Measurements from ENCODE around the gene UCP2.

UCP2 gene

DNA sequence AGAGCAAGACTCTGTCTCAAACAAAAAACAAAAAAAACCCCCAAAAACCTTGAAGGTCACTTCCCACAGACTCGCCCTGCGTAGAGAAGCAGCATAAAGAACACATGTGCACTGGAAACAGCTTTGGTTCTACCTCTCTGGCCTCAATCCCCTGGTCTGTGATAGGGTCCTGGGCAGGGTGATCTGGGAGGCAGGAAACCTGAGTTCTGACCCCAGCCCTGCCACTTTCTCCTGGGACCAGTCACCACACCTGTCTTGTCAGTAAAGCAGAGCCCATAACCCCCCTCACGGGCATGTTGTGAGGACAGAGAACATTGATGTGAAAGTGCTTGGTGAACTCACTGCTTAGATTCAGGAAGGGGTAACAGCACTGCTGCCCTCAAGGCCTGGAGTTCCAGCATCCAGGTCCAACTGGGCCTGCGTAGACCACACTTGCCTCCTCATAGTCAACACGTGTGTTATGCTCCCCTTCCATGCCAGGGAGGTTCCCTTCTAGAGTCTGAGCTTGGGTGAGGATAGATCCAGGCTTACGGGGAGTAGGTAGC lies 11.4 kb downstream of the UCP2 start:
- DNase-seq (ENCODE audit: low spot score) = peak; percentile 31

- DNase-seq (ENCODE audit: low spot score) = peak; percentile 26
Observed at GRCh38 chr11:73969991-73970800, 12.4 kb downstream of the UCP2 start.

GRCh38 chr11:73969091-73969490 lies 13.6 kb downstream of the UCP2 start:
- DNase-seq (ENCODE audit: low spot score) = no peak

- DNase-seq (ENCODE audit: low spot score) = peak; percentile 15
Observed at GRCh38 chr11:73968356-73968966, 14.2 kb downstream of the UCP2 start.

GRCh38 chr11:73965764-73966121 lies 16.9 kb downstream of the UCP2 start:
- DNase-seq (ENCODE audit: low spot score) = peak; percentile 15

DNA sequence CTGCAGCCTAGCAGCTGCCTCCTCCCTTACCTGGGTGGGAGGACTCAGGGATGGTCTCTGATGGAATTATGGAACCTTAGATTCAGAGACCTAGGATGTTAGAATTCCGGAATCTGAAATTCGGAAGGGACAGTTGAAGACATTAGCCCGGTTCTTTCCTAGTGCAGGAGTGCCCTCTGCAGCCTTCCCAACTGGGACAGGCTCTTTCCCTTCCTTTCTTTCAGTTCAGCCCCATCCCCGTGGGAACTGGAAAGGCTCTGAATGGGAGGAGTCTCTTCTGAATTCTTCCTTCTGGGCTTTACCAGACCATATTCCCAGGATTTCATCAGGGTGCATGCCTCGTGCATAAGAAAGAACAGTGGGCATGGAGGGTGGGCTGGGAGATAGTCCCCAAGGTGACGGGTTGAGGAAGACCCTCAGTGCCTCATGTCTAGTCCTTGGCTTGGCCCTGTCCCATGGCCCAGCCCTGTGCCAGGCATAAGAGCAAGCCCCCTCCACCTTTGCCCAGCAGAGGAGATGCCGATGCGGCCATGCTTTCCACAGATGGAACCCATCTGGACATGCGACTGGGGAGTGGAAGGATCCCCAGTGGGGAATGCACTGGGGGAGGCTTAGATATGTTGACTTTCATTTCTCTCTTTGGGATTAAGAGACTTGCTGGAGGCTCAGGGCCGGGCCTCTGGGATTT lies 17.4 kb downstream of the UCP2 start:
- DNase-seq (ENCODE audit: low spot score) = peak; percentile 11

DNA sequence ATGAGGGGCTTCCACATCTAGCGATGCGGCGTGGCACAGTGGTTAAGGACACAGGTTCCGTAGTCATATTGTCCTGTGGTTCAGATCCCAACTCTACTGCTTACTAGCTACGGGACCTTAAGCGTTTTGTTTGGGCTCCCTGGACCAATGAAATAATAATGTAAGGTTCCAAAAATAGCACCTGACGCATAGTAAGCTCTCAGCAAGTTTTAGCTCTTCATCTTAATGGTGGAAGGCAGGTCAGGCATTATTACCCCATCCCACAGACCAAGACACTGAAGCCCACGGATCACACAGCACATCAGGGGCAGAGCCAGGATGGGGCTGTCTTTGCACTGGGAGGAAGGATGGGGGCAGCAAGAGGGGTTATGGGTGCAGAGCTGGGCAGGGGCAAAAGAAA lies 18.8 kb downstream of the UCP2 start:
- DNase-seq (ENCODE audit: low spot score) = peak; percentile 17

DNA sequence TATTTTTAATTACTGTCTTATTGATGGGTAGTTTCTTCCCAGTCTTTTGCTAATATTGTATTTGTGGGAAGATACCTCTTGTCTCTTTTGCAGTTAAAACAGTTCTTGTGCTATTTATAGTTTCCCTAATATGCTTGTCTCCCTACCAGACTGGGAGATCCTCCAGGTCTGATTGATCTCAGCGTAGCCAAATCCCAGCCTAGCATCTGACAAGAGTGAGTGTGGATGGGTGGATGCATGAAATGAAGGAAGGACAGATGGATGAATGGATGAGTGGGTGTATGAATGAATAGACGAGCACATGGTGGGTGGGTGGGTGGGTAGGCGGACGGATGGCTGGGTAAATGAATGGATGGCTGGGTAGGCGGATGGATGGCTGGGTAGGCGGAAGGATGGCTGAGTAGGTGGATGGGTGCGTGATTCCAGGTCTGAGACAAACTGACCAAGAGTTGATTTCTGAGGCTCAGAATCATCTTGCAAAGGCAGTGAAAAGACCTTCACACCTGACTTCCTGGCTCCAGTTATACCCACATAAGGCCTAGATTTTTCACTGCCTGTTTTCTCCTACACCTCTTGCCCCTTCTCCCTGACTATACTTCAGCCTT lies 20.4 kb downstream of the UCP2 start:
- no peak for DNase-seq (ENCODE audit: low spot score)

DNA sequence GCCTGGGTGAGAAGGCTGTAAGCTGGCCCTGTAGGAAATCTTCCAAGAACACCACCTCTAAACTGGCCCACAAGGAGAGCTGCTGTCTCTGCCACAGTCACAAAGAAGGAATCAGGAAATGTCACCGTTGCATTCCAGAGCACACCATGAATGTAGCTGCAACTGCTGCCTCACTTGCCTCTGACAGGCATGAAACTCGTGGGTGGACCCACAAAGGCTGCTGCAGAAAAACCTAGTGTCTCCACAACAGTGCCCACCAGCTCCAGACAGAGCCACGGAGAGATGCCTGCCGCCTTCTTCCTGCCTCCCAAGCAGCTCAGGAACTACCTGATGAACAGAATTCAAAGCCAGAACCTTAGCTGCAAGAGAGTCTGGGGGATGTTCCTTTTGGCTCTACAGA lies 21.3 kb downstream of the UCP2 start:
- DNase-seq (ENCODE audit: low spot score) = no peak

GRCh38 chr11:73958521-73959141 lies 24.0 kb downstream of the UCP2 start:
- no peak for DNase-seq (ENCODE audit: low spot score)

DNA sequence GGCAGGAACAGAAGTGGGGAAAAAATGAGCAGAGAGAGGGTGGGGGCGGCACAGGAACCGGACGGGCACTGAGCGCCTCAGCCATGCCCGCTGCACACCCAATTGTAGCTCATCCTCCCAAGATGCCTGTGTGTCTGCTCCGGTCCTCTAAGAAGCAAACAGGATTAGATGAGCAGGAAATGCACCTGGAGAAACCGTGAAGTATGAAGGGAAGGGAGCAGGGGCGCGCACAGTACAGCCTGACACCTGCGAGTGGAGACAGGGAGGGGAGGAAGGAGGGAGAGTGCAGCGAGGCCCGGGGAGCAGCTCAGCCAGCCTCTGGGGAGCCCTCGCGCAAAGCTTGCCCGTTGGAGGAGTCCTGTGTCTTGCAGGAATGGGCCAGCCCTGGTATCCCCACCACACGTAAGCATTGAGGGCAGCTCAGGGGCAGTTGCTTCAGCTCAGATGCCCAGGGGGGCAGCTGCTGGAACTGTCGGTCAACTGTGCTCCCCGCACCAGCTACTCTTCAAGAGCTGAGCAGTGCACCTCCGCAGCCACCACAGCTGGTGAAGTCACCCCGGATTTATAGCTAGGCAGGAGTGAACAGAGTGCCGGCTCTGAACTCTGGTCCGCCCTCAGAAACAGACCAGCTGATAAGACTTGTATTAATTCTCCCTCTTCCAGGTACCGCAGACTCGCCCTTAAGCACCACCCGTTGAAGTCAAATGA lies 24.8 kb downstream of the UCP2 start:
- no peak for DNase-seq (ENCODE audit: low spot score)

DNA sequence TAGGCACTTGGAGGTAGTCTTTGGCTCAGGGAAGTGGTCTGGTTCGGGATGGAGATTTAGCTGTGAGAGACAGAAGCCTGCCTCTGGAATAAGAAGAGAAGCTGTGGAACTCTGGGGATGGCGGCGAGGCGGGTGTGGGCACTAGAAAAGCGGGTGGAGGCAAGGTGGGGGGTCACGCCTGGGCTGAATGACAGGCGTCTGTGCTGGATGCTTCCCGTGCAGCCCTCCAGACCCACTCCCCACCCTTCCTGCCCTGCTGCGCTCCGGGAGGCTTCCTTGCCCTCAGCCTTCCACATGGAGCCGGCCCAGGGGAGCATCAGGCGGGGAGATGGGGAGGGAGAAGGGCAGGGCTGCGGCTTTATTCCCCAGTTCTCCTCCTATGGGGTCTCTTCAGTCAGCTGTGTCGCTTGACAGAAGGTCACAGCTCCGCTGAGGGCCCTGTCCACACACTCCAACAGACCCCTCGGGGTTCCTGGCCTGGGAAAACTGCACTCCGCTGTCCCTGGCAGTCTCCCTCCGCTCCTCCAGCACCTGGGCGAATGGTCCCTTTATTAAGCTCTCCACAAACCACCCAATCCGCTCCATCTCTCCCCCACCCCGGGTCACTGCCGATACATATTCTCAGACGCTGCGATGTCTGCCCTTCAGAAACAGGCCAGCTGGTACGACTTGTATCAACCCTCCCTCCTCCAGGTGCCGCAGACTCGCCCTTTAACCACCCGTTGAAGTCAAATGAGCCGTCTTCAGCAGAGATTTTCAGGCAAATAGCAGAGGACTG lies 25.6 kb downstream of the UCP2 start:
- no peak for DNase-seq (ENCODE audit: low spot score)

DNA sequence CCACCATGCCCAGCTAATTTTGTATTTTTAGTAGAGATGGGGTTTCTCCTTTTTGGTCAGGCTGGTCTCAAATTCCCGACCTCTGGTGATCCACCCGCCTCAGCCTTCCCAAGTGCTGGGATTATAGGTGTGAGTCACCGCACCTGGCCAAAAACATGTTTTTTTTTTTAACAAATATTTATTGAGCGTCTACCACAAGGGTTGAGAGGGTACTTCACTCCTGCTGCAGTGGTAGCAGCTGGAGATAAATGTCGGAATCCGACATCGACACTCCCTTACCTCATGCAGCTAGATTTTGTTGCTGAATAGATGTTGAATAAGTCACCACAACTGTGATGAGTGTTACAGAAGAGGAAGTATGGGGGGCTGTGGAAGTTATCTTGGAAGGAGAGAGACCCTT lies 30.8 kb downstream of the UCP2 start:
- no peak for DNase-seq (ENCODE audit: low spot score)

DNA sequence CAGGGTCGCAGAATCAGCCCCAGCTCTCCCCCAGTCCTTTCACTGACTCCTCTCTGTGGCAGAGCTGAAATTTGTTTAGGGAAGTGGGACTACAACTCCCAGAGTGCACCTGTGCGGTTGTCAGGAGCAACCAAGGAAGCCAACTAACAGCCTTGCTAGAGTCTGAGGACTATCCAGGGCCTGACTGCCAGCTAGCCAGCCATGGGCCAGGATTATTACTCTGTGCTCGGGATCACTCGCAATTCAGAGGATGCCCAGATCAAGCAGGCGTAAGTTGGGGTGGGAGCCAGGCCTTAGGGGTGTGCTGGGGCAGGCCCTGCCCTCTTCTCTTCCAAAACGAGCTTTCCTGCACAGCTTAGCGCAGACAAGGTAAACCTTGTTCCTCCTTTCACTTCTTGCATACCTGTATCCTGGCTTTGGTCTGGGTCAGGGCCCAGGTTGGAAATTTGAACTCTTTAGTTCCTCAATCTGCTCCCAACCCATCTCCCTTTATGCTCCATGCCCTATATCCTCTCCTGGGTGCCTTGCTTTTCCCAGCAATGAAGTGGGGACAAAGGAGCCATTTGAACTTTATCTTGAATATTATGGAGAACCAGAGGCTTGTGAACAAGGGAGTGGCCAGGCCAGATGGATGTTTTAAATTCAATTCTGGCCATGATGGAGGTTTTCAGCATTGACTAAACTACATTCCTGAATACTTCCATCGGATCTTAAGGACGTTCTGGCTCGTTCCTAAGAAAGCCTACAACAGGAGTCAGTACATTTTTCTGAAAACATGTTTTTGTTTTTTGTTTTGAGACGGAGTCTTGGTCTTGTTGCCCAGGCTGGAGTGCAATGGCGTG lies 31.6 kb downstream of the UCP2 start, which contains the start of gene DNAJB13:
Gene DNAJB13, plus strand, starts transcription at position 158 of the 842 bp plus-strand sequence. Its CDS starts 44 bp downstream, at position 202.
- peak; percentile 83 for DNase-seq (ENCODE audit: low spot score)

- no peak for DNase-seq (ENCODE audit: low spot score)
Observed at GRCh38 chr11:73949912-73950311, 32.7 kb downstream of the UCP2 start.

DNA sequence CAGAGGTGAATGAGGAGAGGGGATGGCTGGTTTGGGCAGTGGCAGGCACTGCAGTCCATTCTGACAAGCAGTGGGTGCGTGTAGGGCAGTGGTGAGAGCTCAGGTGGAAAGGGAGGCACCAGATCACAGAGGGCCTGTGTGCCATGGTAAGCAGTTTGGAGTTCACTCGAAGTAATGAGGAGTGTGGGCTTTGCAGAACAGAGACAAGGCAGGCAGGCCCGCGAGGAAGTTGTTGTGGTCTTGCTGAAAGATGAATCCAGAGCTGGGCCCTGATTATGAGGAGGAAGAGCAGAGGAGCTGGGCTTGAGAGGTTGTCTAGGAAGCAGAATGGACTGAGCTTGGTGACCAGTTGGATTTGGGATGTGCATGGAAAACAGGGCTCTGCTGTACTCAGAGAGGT lies 33.4 kb downstream of the UCP2 start:
- DNase-seq (ENCODE audit: low spot score) = no peak

GRCh38 chr11:73946798-73947458 lies 35.7 kb downstream of the UCP2 start:
- DNase-seq (ENCODE audit: low spot score) = no peak

GRCh38 chr11:73945396-73945795 lies 37.2 kb downstream of the UCP2 start:
- DNase-seq (ENCODE audit: low spot score) = no peak

GRCh38 chr11:73944901-73945300 lies 37.7 kb downstream of the UCP2 start:
- DNase-seq (ENCODE audit: low spot score) = no peak
